ENCODE measurements around the gene CASTOR2. TPM values are rescaled to one million over a fixed set of nuclear protein-coding genes. Genes with fewer than 3 reads are reported as not detected.
"Not testable (repeated sequence)": the region's sequence is repeated elsewhere in the genome, so short reads cannot be mapped to it uniquely, and the experiment has no call there.

Gene CASTOR2
- total RNA-seq, 4 donors from 2014 or later, result 9.6 to 17.7 (median 13.3) TPM

DNA sequence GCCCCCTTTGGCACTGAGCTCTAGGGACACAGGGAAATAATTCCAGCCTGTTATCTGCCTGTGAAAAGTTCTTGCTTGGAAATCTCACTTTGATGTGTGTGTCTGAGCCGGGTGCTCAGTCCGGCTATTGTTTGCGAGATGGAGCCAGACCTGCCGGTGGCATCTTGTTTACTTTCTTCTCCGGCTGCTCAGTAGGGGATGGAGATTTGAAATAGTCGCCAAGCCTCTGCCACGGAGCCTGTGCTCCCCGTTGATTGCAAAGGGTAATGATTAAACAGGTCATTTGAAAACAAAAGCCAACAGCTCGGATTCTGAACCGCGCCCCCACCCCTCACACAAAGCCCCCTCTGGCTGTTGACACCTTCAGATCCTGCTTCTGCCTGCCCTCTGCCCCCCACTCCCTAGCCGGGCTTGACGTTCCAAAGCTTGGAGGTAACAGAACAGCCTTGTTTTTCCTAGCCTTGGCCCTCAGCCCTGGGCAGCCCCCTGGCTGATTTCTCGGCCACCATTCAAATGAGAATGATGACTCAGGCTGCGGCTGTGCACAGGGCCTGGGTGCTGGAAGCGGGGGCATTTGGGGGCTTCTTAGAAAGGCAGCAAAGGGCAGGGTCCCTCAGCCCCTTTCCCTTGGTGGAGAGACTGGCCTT is 1.8 kb downstream of the CASTOR2 start:
- H3K4me3 ChIP-seq; H3K27me3 ChIP-seq; DNase-seq (ENCODE audit: low spot score in 2 of 2); H3K9me3 ChIP-seq; H3K36me3 ChIP-seq; H3K27ac ChIP-seq; H3K4me1 ChIP-seq: not testable (repeated sequence)
- WGBS, 2 donors, result no CpG with 5 or more reads among the region's 16 CpGs

DNA sequence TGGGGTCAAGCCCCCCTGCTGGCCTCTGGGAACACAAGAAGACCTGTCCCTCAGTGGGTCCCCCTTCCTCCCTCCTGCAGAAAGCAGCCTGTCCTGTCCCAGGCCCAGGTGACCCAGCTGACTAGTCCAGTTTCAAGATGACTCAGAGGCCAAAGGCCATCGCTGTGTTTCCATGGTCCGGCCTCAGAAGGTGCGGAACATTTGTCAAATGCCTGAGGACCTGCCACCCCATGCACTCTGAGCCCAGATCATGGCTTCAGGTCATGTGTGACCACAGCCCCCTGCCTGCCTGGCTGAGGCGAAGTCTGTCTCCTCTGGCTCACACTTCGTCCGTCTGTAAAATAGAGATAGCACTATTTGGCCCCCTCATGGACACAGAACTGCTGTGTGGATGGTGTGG is 2.4 kb downstream of the CASTOR2 start:
- H3K27me3 ChIP-seq; H3K27ac ChIP-seq; H3K4me3 ChIP-seq; DNase-seq (ENCODE audit: low spot score in 2 of 2); H3K9me3 ChIP-seq; H3K4me1 ChIP-seq; H3K36me3 ChIP-seq: not testable (repeated sequence)
- WGBS, 2 donors, result no CpG with 5 or more reads among the region's 6 CpGs

DNA sequence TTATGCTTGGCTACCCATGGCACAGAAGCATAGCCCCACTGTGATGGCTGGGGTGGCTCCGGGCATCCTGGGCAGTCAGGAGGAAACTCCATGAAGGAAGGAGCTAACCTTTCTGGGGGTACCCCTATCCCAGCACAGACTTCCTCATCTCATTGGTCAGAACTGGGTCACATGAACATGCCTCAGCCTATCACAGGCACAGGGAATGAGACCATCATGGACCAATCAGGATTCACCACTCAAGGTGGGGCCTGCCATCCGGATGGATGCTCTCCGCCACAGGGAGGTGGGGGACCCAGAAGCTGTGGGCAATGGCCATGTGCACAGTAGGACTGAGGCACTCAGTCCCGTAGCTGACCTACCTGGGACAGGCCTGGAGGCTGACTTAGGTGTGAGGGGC is 6.9 kb downstream of the CASTOR2 start:
- not testable (repeated sequence) for H3K4me1 ChIP-seq; H3K27me3 ChIP-seq; H3K36me3 ChIP-seq; H3K27ac ChIP-seq; H3K4me3 ChIP-seq; DNase-seq (ENCODE audit: low spot score in 2 of 2); H3K9me3 ChIP-seq
- no CpG with 5 or more reads among the region's 4 CpGs for WGBS, 2 donors

DNA sequence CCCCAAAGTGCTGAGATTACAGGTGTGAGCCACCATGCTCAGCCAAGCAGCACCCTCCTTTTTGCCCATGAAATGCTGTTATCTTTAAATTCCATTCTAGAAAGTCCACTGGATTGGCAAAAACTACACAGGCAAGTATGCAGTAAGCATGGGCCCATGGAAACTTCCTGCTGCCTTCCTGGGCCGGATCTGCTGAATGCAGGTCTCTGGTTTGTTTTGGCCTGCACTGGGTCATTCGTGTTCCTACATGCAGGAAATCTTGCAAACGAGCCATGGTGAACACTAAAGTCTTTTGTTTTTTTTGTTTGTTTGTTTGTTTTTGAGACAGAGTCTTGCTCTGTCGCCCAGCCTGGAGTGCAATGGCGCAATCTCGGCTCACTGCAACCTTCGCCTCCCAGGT is 7.9 kb downstream of the CASTOR2 start:
- DNase-seq (ENCODE audit: low spot score in 2 of 2); H3K27ac ChIP-seq; H3K9me3 ChIP-seq; H3K4me1 ChIP-seq; H3K4me3 ChIP-seq; H3K36me3 ChIP-seq; H3K27me3 ChIP-seq: not testable (repeated sequence)
- 55 to 73% methylated on average over 5 to 7 of the region's 7 CpGs for whole genome bisulfite sequencing, 2 donors

DNA sequence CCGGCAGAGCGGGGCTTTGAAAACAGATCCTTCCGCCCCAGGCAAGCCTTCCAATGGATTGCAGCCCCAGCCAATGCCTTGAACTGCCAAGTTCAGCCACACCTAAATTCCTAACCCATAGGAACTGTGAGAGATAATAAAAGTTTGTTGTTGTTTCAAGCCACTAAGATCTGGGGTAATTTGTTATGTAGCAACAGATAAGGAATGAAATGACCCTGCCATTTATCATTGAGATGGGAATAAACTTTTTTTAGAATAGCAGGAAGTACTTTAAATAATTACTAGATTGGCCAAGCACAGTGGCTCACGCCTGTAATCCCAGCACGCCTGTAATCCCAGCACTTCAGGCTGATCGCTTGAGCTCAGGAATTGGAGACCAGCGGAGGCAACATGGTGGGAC is 11.5 kb downstream of the CASTOR2 start:
- no CpG with 5 or more reads among the region's 7 CpGs for WGBS, 2 donors
- H3K9me3 ChIP-seq; H3K4me3 ChIP-seq; DNase-seq (ENCODE audit: low spot score in 2 of 2); H3K36me3 ChIP-seq; H3K4me1 ChIP-seq; H3K27ac ChIP-seq; H3K27me3 ChIP-seq: not testable (repeated sequence)

DNA sequence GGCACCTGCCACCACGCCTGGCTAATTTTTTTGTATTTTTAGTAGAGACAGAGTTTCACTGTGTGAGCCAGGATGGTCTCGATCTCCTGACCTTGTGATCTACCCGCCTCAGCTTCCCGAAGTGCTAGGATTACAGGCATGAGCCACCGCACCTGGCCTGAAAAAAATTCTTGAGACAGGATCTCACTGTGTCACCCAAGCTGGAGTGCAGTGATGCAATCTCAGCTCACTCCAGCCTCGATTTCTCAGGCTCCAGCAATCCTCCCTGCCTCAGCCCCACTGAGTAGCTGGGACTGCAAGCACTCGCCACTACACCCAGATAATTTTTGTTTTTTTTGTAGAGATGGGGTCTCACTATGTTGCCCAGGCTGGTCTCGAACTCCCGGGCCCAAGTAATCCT is 13.0 kb downstream of the CASTOR2 start:
- not testable (repeated sequence) for DNase-seq (ENCODE audit: low spot score in 2 of 2); H3K27me3 ChIP-seq; H3K4me3 ChIP-seq; H3K4me1 ChIP-seq; H3K36me3 ChIP-seq; H3K27ac ChIP-seq; H3K9me3 ChIP-seq
- WGBS, 2 donors, result no CpG with 5 or more reads among the region's 9 CpGs

DNA sequence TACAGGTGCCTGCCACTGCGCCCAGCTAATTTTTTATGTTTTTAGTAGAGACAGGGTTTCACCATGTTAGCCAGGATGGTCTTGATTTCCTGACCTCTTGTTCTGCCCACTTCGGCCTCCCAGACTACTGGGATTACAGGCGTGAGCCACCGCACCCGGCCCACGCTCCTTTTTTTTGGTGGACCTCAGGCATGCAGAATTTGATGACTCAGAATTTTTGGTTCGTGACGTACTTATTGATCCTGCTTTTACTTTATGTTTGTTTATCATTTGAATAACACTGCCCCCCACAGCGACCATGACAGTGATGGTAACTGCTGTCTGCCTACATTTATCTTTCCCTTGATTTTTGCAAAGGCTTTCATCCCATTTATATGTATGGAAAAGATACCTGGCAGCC is 23.9 kb downstream of the CASTOR2 start:
- 91 to 94% methylated on average over 9 of the region's 9 CpGs for WGBS, 2 donors
- not testable (repeated sequence) for H3K4me1 ChIP-seq

DNA sequence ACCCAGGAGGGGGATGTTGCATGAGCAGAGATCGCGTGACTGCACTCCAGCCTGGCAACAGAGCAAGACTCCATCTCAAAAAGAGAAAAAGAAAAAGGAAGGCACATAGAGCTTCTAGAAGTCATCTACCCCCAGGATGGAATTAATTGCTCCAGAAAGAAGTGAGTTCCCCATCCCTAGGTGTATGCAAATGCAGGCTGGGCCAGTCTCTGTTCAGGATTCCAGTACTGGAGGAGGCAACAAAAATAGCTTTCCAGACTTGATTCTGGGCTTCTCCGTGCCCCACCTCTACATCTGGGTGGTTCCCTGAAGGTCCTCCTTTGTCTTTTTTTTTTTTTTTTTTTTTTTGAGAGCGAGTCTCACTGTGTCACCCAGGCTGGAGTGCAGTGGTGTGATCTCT is 28.6 kb downstream of the CASTOR2 start:
- Histone ChIP-seq H3K9me3 (no peaks in the 10 kb centered on the region), H3K4me1 (peaks cover 0 to 21% (median 3%) of the 10 kb centered on the region in 4 donors), H3K4me3 (no peak overlapping the region), H3K27me3 (no peaks in the 10 kb centered on the region), H3K36me3 (no peaks in the 10 kb centered on the region), H3K27ac (no peak overlapping the region)
- no peak for DNase-seq (ENCODE audit: low spot score in 2 of 2)
- WGBS, 2 donors, result 88 to 94% methylated on average over 4 of the region's 4 CpGs
- TF ChIP-seq, protein P1, sequence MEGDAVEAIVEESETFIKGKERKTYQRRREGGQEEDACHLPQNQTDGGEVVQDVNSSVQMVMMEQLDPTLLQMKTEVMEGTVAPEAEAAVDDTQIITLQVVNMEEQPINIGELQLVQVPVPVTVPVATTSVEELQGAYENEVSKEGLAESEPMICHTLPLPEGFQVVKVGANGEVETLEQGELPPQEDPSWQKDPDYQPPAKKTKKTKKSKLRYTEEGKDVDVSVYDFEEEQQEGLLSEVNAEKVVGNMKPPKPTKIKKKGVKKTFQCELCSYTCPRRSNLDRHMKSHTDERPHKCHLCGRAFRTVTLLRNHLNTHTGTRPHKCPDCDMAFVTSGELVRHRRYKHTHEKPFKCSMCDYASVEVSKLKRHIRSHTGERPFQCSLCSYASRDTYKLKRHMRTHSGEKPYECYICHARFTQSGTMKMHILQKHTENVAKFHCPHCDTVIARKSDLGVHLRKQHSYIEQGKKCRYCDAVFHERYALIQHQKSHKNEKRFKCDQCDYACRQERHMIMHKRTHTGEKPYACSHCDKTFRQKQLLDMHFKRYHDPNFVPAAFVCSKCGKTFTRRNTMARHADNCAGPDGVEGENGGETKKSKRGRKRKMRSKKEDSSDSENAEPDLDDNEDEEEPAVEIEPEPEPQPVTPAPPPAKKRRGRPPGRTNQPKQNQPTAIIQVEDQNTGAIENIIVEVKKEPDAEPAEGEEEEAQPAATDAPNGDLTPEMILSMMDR (IDR thresholded peaks at IDR 0.05), result no peak
- TF ChIP-seq EP300 (IDR thresholded peaks at IDR 0.05), result no peak
- TF ChIP-seq POLR2A (IDR thresholded peaks at IDR 0.05), result no peak

More for the DNA sequence above, 23.9 kb downstream of the CASTOR2 start:
- DNase-seq (ENCODE audit: low spot score in 2 of 2); H3K27me3 ChIP-seq; H3K4me3 ChIP-seq; H3K36me3 ChIP-seq; H3K27ac ChIP-seq; H3K9me3 ChIP-seq: not testable (repeated sequence)

DNA sequence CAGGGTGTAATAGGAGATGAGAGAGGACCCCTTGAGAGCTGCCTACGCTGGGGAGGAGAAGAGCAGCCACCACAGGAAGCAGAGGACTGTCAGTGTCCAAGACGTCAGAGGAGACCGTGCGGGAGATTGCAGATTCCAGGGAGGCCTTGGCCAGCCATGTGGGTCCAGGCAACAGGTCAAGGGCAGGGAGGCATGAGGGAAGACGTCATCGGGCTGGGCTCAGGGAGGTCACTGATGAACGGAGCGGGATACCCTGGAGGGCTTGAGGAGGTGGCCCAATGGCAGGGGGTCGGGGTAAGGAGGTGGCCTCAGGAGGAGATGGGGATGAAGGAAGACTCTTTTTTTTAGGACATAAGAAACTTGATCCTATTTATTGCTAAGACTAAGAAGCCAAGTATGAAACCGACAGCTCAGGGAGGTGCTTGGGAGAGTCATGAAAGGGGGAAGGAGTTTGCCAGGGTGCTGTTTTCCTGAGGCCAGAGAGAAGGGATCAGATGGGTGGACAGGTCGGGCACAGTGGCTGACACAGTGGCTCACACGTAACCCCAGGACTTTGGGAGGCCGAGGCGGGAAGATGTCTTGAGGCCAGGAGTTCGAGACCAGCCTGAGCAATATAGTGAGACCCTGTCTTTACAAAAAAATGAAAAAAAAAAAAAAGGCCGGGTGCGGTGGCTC is 30.5 kb downstream of the CASTOR2 start:
- not testable (repeated sequence) for DNase-seq (ENCODE audit: low spot score in 2 of 2); H3K27ac ChIP-seq; H3K9me3 ChIP-seq; H3K36me3 ChIP-seq; H3K4me3 ChIP-seq; H3K27me3 ChIP-seq
- H3K4me1 ChIP-seq, result peaks cover 0 to 21% (median 3%) of the 10 kb centered on the region in 4 donors
- WGBS, 2 donors, result 64 to 71% methylated on average over 17 of the region's 17 CpGs

DNA sequence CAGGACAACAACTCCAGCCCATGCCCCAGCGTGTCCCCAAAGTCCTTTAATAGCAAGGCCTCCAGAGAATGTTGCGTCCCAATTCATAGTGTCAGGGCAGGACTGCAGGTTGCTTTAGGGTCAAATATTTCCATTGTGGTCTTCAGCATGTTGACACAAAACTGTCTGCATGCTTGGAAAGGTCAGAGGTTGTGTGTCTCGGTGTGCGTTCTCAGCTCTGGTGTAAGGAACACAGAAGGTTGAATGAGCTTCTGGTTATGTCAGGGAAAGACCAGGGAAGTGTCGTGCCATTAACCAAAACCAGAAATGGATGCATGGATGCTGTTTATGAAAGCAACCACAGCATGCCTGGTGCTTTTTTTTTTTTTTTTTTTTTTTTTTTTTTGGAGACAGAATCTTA is 31.9 kb downstream of the CASTOR2 start:
- 52 to 63% methylated on average over 5 of the region's 5 CpGs for WGBS, 2 donors
- H3K9me3 ChIP-seq; DNase-seq (ENCODE audit: low spot score in 2 of 2); H3K4me3 ChIP-seq; H3K36me3 ChIP-seq; H3K27ac ChIP-seq; H3K27me3 ChIP-seq: not testable (repeated sequence)
- peaks cover 0 to 21% (median 3%) of the 10 kb centered on the region in 4 donors for H3K4me1 ChIP-seq

DNA sequence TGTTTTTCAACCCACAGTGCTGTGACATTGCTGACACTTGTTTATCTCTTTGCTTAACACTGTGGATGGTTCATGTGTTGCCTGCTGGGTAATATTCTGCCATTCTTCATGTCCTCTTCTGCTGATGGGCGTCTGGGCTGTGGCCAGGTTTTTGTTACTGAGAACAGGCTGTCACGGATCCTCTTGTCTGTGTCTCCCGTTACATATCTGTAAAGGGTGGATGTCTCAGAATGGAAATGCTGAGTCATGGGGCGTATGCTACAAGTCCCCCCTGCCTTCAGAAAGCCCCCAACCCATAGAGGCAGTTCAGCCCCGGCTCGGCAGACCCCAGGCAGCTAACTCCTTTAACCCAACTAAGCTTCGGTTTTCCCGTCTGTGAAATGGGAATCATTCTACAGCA is 33.3 kb downstream of the CASTOR2 start:
- H3K4me1 ChIP-seq, result peaks cover 0 to 21% (median 3%) of the 10 kb centered on the region in 4 donors
- not testable (repeated sequence) for H3K36me3 ChIP-seq; H3K27ac ChIP-seq; H3K9me3 ChIP-seq; H3K4me3 ChIP-seq; H3K27me3 ChIP-seq; DNase-seq (ENCODE audit: low spot score in 2 of 2)
- WGBS, 2 donors, result 76 to 77% methylated on average over 4 to 8 of the region's 8 CpGs

DNA sequence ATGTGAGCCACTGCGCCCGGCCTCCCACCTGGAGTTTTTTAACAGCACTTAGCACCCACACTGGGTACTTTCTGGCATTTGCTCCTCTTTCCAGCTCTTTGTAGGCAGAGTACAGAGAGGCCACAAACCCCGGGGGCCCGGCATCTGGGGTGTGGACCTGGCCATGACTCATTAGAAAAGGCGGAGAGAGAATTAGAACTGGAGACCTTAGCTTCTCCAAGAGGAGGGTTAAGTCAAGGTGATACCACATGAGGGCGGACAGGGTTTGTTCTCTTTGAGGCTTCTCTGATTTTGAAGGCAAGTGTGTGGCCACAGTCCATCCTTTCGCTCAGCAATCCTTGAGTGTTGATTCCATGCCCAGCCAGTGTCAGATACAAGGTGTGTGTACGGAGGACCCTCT is 36.9 kb downstream of the CASTOR2 start:
- WGBS, 2 donors, result 88 to 94% methylated on average over 8 of the region's 8 CpGs
- not testable (repeated sequence) for H3K27ac ChIP-seq; H3K27me3 ChIP-seq; H3K4me3 ChIP-seq; H3K9me3 ChIP-seq; H3K36me3 ChIP-seq; DNase-seq (ENCODE audit: low spot score in 2 of 2); H3K4me1 ChIP-seq

All from tibial nerve (tissue), 4 donors.